ENCODE data around the gene PLB1. TPM values are rescaled to one million over a fixed set of nuclear protein-coding genes. Genes with fewer than 3 reads are reported as not detected.

The PLB1 gene
- polyA plus RNA-seq, 3 donors, result 1.4 to 1.5 (median 1.5) TPM

DNA sequence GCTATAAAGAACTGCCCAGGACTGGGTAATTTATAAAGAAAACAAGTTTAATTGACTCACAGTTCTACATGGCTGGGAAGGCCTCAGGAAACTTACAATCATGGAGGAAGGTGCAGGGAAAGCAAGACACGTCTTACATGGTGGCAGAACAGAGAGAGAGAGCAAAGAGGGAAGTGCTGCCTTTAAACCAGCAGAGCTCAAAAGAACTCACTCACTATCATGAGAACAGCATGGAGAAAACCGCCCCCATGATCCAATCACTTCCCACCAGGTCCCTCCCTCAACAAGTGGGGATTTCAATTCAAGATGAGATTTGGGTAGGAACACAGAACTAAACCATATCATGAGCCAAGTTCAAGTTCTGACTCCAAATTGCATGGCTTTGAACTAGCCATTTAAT lies 193.0 kb downstream of the PLB1 start:
- no peak for DNase-seq (ENCODE audit: extremely low read depth in 1 of 11, low read depth in 9 of 11, low spot score in 4 of 11)

DNA sequence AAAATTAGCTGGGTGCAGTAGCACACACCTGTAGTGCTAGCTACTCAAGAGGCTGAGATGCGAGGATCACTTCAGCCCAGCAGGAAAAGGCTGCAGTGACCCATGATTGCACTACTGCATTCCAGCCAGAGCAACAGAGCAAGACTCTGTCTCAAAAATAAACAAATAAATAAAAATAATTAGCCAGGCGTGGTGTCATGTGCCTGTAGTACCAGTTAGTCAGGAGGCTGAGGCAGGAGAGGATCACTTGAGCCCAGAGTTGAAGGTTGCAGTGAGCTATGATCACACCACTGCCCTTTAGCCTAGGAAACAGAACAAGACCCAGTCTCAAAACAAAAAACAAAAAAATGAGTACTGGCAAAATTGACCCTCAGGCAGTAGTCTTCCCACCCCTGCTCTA lies 193.9 kb downstream of the PLB1 start:
- no peak for DNase-seq (ENCODE audit: extremely low read depth in 1 of 11, low read depth in 9 of 11, low spot score in 4 of 11)

DNA sequence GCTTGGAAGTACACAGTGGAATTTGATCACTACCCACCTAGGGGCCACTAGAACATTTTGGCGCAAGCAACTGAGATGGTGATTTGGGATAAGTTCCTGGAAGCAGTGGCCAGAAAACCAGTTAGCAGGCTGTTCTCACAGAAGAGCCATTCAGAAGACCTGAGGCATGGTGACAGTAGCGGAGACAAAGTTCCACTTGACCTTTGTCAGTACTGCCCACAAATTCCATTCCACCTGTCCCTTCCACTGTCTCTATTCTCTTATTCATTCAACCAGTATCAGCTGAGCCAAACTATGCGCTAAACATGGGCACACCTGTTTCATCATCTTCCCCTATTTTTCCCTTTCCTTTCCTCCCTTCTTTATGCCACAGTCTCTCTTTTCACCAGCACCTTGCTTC lies 196.6 kb downstream of the PLB1 start:
- no peak for DNase-seq (ENCODE audit: extremely low read depth in 1 of 11, low read depth in 9 of 11, low spot score in 4 of 11)

DNA sequence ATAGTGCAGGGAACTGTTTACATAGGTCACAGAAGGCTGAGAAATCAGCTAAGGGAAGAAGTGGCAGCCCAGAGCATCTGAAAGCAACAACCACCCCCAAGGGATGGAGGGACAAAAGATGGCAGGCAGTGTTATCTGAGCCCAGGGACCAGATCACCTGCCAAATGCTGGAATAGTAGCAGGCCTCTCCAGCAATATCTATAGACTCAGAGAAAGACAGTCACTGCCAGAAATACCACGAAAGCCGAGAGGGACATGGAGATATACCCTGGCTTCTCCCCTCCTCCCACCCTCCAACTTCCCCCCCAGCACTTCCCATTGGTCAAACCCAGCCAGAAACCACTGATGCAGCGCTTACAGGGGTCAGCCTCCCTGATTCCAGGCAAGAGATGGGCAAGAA lies 197.4 kb downstream of the PLB1 start:
- no peak for DNase-seq (ENCODE audit: extremely low read depth in 1 of 11, low read depth in 9 of 11, low spot score in 4 of 11)

Other genes with a start within 250 kb of the PLB1 start
- 10 to 100 TPM; 21.2 to 45.5 (median 24.4) TPM for gene FOSL2, start 103.2 kb upstream of the PLB1 start, polyA plus RNA-seq (ENCODE audit: insufficient read length in 3 of 3)